ENCODE data around the gene TMC6.

The TMC6 gene

GRCh38 chr17:78134899-78135385, 6.4 kb upstream of the TMC6 start:
- DNase-seq, result no peak

DNA sequence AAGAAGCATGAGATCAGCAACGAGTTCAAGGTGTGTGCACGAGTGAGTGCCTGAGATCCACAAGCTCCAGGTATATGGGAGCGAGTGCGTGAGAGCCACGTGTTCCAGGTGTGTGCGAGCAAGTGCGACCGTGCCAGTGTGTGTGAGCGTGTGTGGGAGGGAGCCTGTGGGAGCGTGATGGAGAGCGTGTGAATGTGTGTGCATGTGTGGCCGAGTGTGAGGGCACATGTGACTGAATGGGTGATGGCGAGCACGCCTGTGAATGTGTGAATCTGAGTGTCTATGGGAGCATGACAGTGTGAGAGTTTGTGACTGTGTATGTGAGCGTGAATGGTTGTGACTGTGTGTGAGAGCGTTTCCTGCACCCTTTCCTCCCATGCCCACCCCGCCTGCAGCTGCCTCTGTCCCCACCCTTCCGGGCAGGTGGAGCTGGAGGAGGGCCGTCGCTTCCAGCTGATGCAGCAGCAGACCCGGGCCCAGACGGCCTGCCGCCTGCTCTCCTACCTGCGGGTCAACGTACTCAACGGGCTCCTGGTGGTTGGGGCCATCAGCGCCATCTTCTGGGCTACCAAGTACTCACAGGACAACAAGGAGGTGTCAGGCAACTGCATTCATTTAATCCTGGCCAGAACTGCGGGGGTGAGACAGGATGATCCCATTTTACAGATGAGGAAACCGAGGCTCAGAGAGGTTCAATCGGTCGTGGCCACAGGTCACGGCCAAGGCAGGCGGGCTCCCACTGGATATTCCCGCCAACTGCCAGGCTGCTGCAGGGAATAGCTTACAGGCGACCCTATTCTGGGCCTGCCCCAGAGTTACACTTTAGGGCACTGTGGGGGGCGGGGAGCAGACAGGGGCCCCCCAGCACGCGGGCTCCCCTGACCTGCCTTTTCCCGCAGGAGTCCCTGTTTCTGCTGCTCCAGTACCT, 5.7 kb upstream of the TMC6 start:
- DNase-seq, result no peak

- DNase-seq, result no peak
Measured at GRCh38 chr17:78133179-78133951, 4.8 kb upstream of the TMC6 start.

GRCh38 chr17:78132767-78133178, 4.2 kb upstream of the TMC6 start:
- DNase-seq, result no peak

DNA sequence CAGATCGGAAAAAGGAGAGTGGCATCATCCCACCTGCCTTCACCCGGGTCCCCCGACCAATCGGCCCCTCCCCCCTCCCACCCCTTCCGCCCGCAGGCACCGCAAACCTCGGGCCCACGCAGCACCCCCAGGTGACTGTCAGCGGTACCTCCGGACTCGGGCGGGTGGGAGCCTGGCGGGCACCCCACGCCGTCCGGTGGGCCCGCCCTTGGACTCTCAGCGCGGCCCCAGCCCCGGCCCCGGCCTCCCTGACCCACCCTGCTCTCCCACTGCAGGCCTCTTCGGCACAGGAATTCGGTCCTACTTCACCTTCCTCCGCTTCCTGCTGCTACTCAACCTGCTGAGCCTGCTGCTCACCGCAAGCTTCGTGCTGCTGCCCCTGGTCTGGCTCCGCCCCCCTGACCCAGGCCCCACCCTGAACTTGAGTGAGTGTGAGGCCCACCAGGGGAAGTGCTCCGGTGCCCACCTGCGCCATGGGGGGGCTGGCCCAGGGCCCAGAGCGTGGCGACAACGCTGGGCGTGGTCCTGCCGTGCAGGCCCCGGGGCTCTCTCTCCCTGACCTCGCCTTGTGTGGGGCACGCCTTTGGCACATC, 3.6 kb upstream of the TMC6 start:
- DNase-seq, result no peak

DNA sequence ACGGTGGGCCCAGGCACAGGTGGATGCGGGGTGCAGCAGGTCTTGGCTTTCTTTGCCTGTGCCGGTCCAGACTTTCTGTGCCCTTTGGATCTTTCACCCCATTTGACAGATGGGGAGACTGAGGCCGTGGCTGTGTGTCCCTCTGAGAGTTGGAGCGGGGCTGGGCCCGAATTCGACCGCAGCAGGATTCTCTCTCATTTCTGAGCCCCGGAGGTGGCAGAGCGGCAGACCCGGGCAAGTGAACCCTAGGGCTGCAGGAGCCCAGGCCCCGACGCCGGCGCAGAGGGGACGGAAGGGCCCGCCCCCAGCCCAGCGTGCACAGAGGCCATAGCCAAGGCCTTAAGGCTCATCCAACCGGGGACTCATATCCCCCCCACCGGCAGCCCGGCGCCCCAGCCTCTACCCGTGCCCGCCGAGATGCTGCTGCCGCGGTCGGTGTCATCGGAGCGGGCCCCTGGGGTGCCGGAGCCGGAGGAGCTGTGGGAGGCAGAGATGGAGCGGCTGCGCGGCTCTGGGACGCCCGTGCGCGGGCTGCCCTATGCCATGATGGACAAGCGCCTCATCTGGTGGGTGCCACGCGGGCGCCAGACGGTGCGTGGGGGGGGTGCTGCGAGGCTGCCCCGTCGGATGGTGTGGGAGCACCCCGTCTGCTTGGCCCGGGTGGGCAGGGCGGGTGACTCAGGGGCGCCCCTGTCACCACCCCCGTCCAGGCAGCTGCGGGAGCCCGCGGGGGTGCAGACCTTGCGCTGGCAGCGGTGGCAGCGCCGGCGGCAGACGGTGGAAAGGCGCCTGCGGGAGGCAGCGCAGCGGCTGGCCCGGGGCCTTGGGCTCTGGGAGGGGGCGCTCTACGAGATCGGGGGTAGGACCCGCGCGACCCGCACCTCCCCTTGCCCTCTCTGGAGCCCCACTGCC, 2.9 kb upstream of the TMC6 start:
- no peak for DNase-seq

DNA sequence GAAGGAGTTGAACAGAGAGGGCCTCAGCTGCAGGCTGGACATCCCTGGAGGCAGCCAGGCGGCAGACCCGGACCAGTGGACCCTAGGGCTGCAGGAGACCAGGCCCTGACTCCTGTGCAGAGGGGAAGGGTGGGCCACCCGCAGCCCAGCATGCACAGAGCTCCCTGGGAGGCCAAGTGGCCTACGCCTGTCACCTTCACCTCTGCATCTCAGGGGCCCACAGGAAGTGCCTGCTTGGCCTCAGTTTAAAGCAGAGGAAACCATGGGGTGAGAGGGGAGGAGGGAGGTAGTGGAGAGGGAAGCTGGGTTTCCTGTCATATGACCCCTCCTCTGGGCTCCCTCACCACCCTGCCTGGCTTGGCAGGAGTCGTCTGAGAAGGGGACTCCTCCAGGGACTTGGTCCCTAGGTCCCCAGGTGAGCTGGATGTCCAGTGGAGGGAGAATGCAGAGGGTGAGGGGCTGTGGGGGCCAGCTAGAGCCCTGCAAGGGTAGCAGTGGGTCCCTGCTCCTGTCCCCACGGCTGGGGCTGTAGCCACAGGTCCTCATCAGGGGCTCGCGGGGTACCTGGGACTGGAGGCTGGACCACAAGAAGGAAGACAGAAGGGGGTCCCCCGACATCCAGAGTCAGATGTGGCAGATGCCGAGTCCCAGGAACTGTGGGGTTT, 2.0 kb upstream of the TMC6 start, which contains the start of gene TMC8:
TMC8 (plus strand) TSS at position 335 of the 665 bp plus-strand sequence. CDS start 818 bp downstream, outside the sequence.
- no peak for DNase-seq

DNA sequence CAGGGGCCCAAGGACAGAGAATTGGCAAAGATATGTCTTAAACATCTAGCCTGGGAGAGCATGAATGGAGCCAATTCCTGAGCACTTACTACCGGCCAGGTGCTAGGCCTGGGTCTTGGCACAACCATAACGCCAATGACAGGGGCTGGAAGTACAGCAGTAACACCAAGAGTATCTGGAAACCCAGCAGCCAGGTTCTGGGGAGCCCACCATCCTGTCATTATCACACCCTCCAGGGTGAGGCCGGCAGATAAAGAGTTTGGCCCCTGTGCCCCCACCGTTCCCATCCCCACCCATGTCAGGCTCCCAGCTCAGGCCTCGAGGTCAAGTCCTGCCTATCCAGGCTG, 1.5 kb upstream of the TMC6 start:
- no peak for DNase-seq

DNA sequence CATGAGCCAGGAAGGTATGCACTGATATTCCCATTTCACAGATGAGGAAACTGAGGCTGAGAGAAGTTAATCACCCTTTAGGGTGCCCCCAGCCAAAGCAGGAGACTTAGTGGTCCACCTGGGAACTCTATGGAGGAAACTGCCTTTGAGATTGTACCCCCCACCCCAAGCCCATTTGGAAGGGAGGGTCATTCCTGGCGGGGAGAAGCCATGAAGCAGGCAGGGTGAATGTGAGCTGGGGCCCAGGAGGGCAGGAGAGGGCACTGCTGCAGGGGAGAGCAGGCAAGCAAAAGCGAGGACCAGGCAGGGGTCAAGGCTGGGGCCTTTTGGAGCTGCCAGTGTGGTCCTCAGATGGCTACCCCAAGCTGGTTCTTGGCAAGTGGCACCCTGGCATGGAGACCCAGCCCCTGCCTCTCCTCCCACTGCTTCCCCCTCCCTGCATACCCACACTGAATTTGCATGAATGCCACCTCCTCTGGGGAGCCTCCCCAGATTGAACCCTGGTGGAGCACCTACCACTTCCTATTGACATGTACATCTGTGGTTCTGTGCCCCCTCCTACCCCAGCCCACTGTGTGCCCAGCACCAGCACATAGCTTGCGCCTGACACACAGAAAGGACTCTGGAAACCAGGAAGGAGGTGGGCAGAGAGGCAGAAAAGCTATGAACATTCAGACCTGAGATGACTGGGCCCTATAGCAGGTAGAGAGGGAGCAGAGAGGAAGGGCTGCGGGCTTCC, 965 bp upstream of the TMC6 start:
- DNase-seq, result no peak

GRCh38 chr17:78127888-78128550, 536 bp downstream of the TMC6 start:
- DNase-seq, result no peak

- DNase-seq, result no peak
Measured at GRCh38 chr17:78127239-78127887, 1.2 kb downstream of the TMC6 start.

DNA sequence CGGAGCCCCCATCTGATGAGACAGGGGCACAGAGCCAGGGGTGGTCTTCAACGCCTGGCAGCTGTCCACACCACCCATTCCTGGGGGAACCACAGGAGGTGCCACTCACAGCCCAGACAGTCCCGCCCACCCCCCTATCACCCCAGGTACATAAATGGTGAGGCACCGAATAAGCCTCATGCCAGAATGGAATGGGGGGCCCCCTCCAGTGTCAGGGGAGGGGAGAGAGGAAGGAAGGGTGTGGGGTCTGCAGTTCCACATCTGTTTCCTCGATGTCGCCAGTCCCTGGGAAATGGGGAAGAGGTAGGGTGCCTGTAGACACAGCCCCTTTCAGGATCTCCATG, 1.7 kb downstream of the TMC6 start:
- DNase-seq, result no peak

DNA sequence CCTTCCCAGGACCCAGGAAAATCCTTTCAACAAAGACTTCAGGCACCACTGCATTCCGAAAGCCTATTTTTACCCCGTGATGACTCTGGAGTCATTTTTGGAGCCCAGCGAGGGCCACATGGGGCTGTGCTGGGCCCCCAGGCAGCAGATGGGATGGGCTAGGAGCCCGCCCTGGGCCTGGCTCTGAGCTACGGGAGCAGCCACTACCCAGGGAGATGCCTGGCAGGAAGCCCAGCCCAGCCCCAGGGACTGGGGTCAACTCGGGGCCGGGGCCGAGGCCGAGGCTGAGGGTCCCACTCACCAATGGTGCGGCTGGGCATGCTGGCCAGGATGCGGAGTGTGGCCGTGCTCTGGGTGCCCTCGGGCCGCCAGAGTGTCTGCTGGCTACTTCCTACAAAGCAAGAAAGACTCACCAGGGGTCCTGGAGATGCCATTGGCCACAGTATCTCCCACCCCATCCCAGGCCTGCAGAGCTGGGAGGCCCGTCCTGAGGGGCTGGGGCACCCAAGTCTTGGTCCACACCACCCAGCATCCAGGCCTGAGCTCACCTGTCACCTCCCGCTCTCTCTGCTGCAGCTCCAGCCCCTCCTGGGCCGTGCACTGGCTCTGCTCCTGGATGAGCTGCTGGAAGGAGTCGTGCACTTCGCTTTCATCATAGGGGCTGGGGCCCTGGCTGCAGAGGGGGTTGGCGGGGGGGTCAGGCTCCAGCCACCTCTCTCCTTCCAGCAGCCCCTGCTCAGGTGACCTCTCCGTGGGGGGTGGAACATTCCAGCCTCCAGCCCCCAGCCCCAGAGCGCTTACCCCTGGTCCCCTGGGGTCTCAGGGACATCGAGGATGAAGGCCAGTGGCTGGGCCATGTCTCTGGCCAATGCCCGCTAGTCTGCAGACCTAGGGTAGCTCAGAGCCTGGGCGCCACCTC, 2.3 kb downstream of the TMC6 start:
- no peak for DNase-seq

DNA sequence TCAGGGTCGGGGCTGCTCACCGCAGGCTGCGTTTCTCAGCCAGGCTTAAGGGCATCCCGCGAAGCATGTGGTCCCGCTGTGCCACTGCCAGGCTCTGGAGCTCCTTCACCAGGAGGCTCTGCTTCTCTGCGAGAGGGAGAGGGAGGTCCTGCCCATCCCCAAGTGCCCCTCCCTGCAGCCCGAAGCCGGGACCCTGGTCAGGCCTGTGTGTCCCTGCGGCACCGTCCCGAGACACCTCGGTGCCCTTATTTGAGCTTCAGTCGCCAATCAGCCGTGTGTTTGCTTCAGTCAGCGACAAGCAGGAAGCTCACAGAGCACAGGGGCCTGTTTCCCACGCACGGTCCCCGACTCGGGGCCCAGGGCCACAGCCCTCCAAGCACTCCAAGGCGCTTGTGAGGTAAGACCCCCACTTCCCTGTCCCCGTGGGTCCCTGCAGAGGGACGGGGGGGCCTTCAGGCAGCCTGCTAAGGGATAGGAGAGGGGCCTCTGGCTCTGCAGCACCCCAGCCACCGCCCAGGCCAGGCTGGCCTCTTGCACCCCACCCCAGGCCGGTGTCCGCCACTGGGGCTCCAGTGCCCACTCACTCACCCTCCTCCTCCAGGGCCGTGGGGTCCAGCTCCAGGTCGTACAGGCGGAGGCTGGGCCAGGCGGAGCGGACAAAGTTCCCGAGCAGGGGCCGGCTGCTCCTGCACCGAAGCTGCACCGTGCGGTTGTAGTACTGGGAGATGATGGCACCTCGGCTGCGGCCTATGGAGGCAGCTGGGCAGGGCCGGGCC, 3.2 kb downstream of the TMC6 start:
- no peak for DNase-seq

GRCh38 chr17:78124836-78125137, 3.8 kb downstream of the TMC6 start:
- DNase-seq, result no peak

- no peak for DNase-seq
Measured at GRCh38 chr17:78124081-78124835, 4.3 kb downstream of the TMC6 start.

DNA sequence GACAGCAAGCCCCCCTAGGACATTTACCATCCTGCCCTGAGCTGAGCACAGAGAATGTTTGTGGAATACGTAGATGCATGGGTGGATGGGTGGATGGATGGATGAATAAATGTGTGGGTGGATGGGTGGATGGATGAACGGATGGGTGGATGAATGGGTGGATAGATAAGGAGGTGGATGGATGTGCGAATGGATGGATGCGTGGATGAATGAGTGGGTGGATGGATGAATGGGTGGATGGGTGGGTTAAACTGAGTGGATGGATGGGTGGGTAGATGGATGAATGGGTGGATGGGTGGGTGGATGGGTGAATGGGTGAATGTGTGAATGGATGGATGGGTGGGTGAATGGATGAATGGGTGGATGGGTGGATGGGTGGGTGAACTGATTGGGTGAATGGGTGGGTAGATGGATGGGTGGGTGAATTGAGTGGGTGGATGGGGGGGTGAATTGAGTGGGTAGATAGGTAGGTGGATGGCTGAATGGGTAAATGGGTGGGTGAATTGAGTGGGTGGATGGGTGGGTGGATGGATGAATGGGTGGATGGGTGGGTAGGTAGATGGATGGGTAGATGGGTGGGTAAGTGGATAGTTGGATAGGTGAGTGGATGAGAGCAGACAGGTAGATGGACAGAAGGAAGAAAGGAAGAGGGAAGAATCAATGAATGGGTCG, 5.2 kb downstream of the TMC6 start:
- DNase-seq, result no peak
